Common myeloid progenitor, CD34-positive (primary cell): ENCODE measurements around the gene PLA2G4A. TPM values are rescaled to one million over a fixed set of nuclear protein-coding genes. Genes with fewer than 3 reads are reported as not detected.

Experiments used
- CTCF ChIA-PET: fragments of 350-600 bp; sonication (Branson Sonifier 250); formaldehyde crosslinking; loops from one replicate; lab custom pipeline; 2021; ENCODE audit warnings: antibody characterized with exemption; lab: Charles Lee
- POLR2A ChIA-PET: fragments of 350-600 bp; sonication (Branson Sonifier 250); formaldehyde crosslinking; loops from one replicate; lab custom pipeline; 2021; ENCODE audit warnings: antibody characterized with exemption; lab: Charles Lee
- DNase-seq, 3 donors: peaks; one replicate each; pipeline versions ENCODE4 v3.0.0 to v3.0.0-alpha.2; 2013
- H3K27ac ChIP-seq, 2 experiments: 1 replicate in 1 of 2; 2 replicates in 1 of 2; pipeline ENCODE4 v1.7.0; 2013; ENCODE audit warnings: inconsistent platforms in 2 of 2, low read length in 2 of 2, mild to moderate bottlenecking in 2 of 2, low read depth in 1 of 2, moderate library complexity in 1 of 2; ENCODE audit not compliant: severe bottlenecking in 2 of 2, insufficient read depth in 1 of 2, poor library complexity in 1 of 2
- H3K27me3 ChIP-seq, 5 experiments: replicated peaks in 2 of 5; 1 replicate in 3 of 5; 2 replicates in 2 of 5; pipeline versions ENCODE4 v1.6.1 to v1.7.0; 2013; ENCODE audit warnings: low read length in 4 of 5, mild to moderate bottlenecking in 2 of 5, moderate library complexity in 2 of 5, inconsistent platforms in 1 of 5; ENCODE audit not compliant: insufficient read depth in 5 of 5, control insufficient read depth in 4 of 5
- H3K36me3 ChIP-seq, 4 experiments: 1 replicate in 2 of 4; 2 replicates in 2 of 4; pipeline versions ENCODE4 v1.6.1 to v1.7.0; 2013; ENCODE audit warnings: low read length in 3 of 4, control low read depth in 1 of 4, mild to moderate bottlenecking in 1 of 4; ENCODE audit not compliant: control insufficient read depth in 4 of 4, insufficient read depth in 4 of 4
- H3K4me1 ChIP-seq, 4 experiments: 1 replicate in 3 of 4; 2 replicates in 1 of 4; pipeline versions ENCODE4 v1.6.1 to v1.7.1; 2013; ENCODE audit warnings: low read length in 3 of 4, mild to moderate bottlenecking in 3 of 4, control low read depth in 1 of 4, inconsistent platforms in 1 of 4, moderate library complexity in 1 of 4; ENCODE audit not compliant: control insufficient read depth in 4 of 4, insufficient read depth in 4 of 4; ENCODE audit errors: control extremely low read depth in 1 of 4
- H3K4me3 ChIP-seq, 7 experiments: 1 replicate in 4 of 7; 2 replicates in 3 of 7; pipeline versions ENCODE4 v1.5.1 to v1.7.0; 2013; ENCODE audit warnings: mild to moderate bottlenecking in 7 of 7, low read length in 6 of 7, moderate library complexity in 6 of 7, inconsistent platforms in 2 of 7, low read depth in 2 of 7, control low read depth in 1 of 7; ENCODE audit not compliant: insufficient read depth in 4 of 7, control insufficient read depth in 1 of 7; ENCODE audit errors: extremely low read depth in 1 of 7
- H3K9me3 ChIP-seq, 5 experiments: 1 replicate in 4 of 5; 2 replicates in 1 of 5; pipeline versions ENCODE4 v1.6.1 to v1.7.1; 2013; ENCODE audit warnings: low read length in 4 of 5, mild to moderate bottlenecking in 2 of 5, inconsistent platforms in 1 of 5, low read depth in 1 of 5, moderate library complexity in 1 of 5; ENCODE audit not compliant: control insufficient read depth in 4 of 5, insufficient read depth in 2 of 5; ENCODE audit errors: control extremely low read depth in 1 of 5
- WGBS: methylation state at CpG from one replicate; pipeline ENCODE4 v1.1.5; 2013; ENCODE audit not compliant: insufficient coverage; 5-methylcytosine and 5-hydroxymethylcytosine counted together
- polyA plus RNA-seq: library from polyadenylated mRNA; unstranded; fragments of 120-200 nt; gene quantifications from one replicate; pipeline ENCODE4 v1.2.1, GENCODE V29; 2013

The PLA2G4A gene
- 11.1 TPM for polyA plus RNA-seq

- 0% methylated on average over 7 of the region's 17 CpGs for WGBS
- ChIA-PET CTCF (interaction anchor here (0.9 to 2.4 kb wide), 4 partner anchors 12 to 87 kb away, joined by 3 to 6 read pairs (median 4); no protein-coding TSS in a partner anchor), POLR2A (no interaction called here)
- no peaks in the 10 kb centered on the region for H3K36me3 ChIP-seq
- no peaks in the 10 kb centered on the region for H3K9me3 ChIP-seq
- H3K4me1 ChIP-seq, result peaks cover 8 to 22% (median 19%) of the 10 kb centered on the region in 4 experiments
- peak within 1 kb of the TSS; percentile 66 to 87 for H3K27ac ChIP-seq
- H3K27me3 ChIP-seq, result no peaks in the 10 kb centered on the region
- peak; percentile 85 to 91 (median 89) for DNase-seq
- peak within 1 kb of the TSS in 6 of 7 experiments; percentile 86 to 100 (median 98) for H3K4me3 ChIP-seq
Measured at GRCh38 chr1:186828611-186829454, at the start of gene PLA2G4A. PLA2G4A (plus strand) TSS chr1:186828949; CDS start chr1:186854355, 25,406 bp downstream.

GRCh38 chr1:186780076-186780475 is 48.7 kb upstream of the PLA2G4A start:
- H3K27me3 ChIP-seq, result no peaks in the 10 kb centered on the region
- POLR2A ChIA-PET, result interaction anchor here (0.5 kb wide), 1 partner anchor 105 kb away, joined by 3 read pairs; no protein-coding TSS in a partner anchor
- no peak overlapping the region for H3K4me3 ChIP-seq
- no peaks in the 10 kb centered on the region for H3K9me3 ChIP-seq
- CTCF ChIA-PET, result interaction anchor here (1.2 to 1.4 kb wide), 3 partner anchors 20 to 51 kb away, joined by 4 read pairs; no protein-coding TSS in a partner anchor
- peaks cover 2 to 13% (median 7%) of the 10 kb centered on the region in 4 experiments for H3K4me1 ChIP-seq
- DNase-seq, result peak in 2 of 3 donors; percentile 35 to 48
- no peaks in the 10 kb centered on the region for H3K36me3 ChIP-seq
- no peak overlapping the region for H3K27ac ChIP-seq

- no peak for DNase-seq
- no peaks in the 10 kb centered on the region for H3K27me3 ChIP-seq
- H3K4me3 ChIP-seq, result no peak overlapping the region
- H3K9me3 ChIP-seq, result no peaks in the 10 kb centered on the region
- 97% methylated on average over 4 of the region's 6 CpGs for WGBS
- no peak overlapping the region for H3K27ac ChIP-seq
- ChIA-PET POLR2A (no interaction called here), CTCF (no interaction called here)
- no peaks in the 10 kb centered on the region for H3K36me3 ChIP-seq
- H3K4me1 ChIP-seq, result peaks cover 0 to 5% (median 0%) of the 10 kb centered on the region in 4 experiments
Measured at GRCh38 chr1:186781730-186782129, 47.0 kb upstream of the PLA2G4A start.

GRCh38 chr1:186782791-186783190 is 46.0 kb upstream of the PLA2G4A start:
- Histone ChIP-seq H3K36me3 (no peaks in the 10 kb centered on the region), H3K9me3 (no peaks in the 10 kb centered on the region), H3K4me3 (no peak overlapping the region), H3K27ac (no peak overlapping the region), H3K4me1 (peaks cover 0 to 5% (median 0%) of the 10 kb centered on the region in 4 experiments), H3K27me3 (no peaks in the 10 kb centered on the region)
- ChIA-PET POLR2A (no interaction called here), CTCF (interaction anchor here (1.6 kb wide), 1 partner anchor 177 kb away, joined by 4 read pairs; no protein-coding TSS in a partner anchor)
- 100% methylated on average over 1 of the region's 4 CpGs for WGBS
- no peak for DNase-seq

- Histone ChIP-seq H3K27ac (no peak overlapping the region), H3K9me3 (no peaks in the 10 kb centered on the region), H3K27me3 (no peaks in the 10 kb centered on the region), H3K4me3 (no peak overlapping the region), H3K4me1 (peaks cover 0 to 5% (median 0%) of the 10 kb centered on the region in 4 experiments), H3K36me3 (no peaks in the 10 kb centered on the region)
- ChIA-PET POLR2A (no interaction called here), CTCF (interaction anchor here (1.6 kb wide), 1 partner anchor 177 kb away, joined by 4 read pairs; no protein-coding TSS in a partner anchor)
- DNase-seq, result no peak
- 100% methylated on average over 3 of the region's 3 CpGs for WGBS
Measured at GRCh38 chr1:186783193-186783592, 45.6 kb upstream of the PLA2G4A start.

- Histone ChIP-seq H3K27me3 (no peaks in the 10 kb centered on the region), H3K4me3 (no peak overlapping the region), H3K9me3 (no peaks in the 10 kb centered on the region), H3K4me1 (no peaks in the 10 kb centered on the region), H3K36me3 (no peaks in the 10 kb centered on the region), H3K27ac (no peak overlapping the region)
- DNase-seq, result no peak
- POLR2A ChIA-PET, result no interaction called here
- CTCF ChIA-PET, result no interaction called here
- no CpG with 5 or more reads among the region's 2 CpGs for WGBS
Measured at GRCh38 chr1:186785503-186785902, 43.2 kb upstream of the PLA2G4A start.

- no peak for DNase-seq
- CTCF ChIA-PET, result interaction anchor here (1.5 kb wide), 1 partner anchor 21 kb away, joined by 3 read pairs; no protein-coding TSS in a partner anchor
- no CpG with 5 or more reads among the region's 1 CpG for WGBS
Measured at GRCh38 chr1:186790101-186790500, 38.6 kb upstream of the PLA2G4A start.

More at GRCh38 chr1:186790101-186790500, 38.6 kb upstream of the PLA2G4A start:
- POLR2A ChIA-PET, result no interaction called here
- Histone ChIP-seq H3K27ac (no peak overlapping the region), H3K36me3 (no peaks in the 10 kb centered on the region), H3K9me3 (peaks cover 0 to 2% (median 0%) of the 10 kb centered on the region in 5 experiments), H3K4me1 (peaks cover 0 to 7% (median 0%) of the 10 kb centered on the region in 4 experiments), H3K27me3 (no peaks in the 10 kb centered on the region), H3K4me3 (no peak overlapping the region)
